ENCODE measurements around the gene CPO. TPM values are rescaled to one million over a fixed set of nuclear protein-coding genes. Genes with fewer than 3 reads are reported as not detected.

The CPO gene
- polyA plus RNA-seq, 1 donor (not counting 4 experiments of a cell fraction or from before 2014, with no cell fraction given): 0.25 TPM

DNA sequence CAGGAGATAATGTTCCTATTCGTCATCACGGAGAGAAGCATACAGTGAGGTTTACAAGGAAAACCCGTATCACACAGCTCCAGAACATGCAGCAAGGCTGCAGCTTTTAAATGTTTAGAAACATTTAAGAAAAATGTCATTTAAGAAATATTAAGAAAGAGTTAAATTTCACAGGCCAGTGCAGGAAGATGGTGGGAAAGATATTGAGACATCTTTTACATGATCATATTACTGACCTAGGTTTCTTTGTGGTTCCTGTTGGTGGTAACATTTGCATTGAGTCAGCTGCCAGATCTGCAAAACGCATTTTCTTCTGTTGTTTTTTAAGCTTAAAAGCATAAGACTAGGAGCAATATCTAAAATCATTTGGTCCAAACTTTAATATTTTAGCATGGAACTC, 44.9 kb downstream of the CPO start:
- Histone ChIP-seq H3K4me1 (ENCODE audit: control insufficient read depth, extremely low read depth, insufficient read depth, low read length) (peaks cover 14% of the 10 kb centered on the region), H4K20me1 (ENCODE audit: control insufficient read depth, extremely low read depth, insufficient read depth, low read length) (no peaks in the 10 kb centered on the region), H3K27ac (ENCODE audit: control insufficient read depth, insufficient read depth, low read length) (no peak overlapping the region), H3K4me3 (ENCODE audit: control insufficient read depth in 2 of 3, extremely low read depth in 1 of 3, insufficient read depth in 2 of 3, low read depth in 1 of 3, low read length in 3 of 3) (no peak overlapping the region), H3K27me3 (ENCODE audit: control insufficient read depth, extremely low read depth, insufficient read depth, low read length) (no peaks in the 10 kb centered on the region), H3K9me3 (ENCODE audit: control insufficient read depth, low read depth, low read length) (no peaks in the 10 kb centered on the region), H3K9me1 (ENCODE audit: control insufficient read depth, extremely low read depth, insufficient read depth, low read length) (no peaks in the 10 kb centered on the region), H2AFZ (ENCODE audit: control insufficient read depth, low read length) (no peak overlapping the region), H3K4me2 (ENCODE audit: control insufficient read depth, extremely low read depth, insufficient read depth, low read depth, low read length) (no peak overlapping the region), H3K9ac (ENCODE audit: control insufficient read depth, extremely low read depth, insufficient read depth, low read length) (no peak overlapping the region), H3K79me2 (ENCODE audit: control insufficient read depth, insufficient read depth, low read length) (no peaks in the 10 kb centered on the region), H3K36me3 (ENCODE audit: control insufficient read depth in 2 of 2, extremely low read depth in 1 of 2, insufficient read depth in 2 of 2, low read length in 2 of 2) (no peaks in the 10 kb centered on the region)
- no peak for DNase-seq (ENCODE audit: low read depth, low spot score)
- TF ChIP-seq, protein P1, sequence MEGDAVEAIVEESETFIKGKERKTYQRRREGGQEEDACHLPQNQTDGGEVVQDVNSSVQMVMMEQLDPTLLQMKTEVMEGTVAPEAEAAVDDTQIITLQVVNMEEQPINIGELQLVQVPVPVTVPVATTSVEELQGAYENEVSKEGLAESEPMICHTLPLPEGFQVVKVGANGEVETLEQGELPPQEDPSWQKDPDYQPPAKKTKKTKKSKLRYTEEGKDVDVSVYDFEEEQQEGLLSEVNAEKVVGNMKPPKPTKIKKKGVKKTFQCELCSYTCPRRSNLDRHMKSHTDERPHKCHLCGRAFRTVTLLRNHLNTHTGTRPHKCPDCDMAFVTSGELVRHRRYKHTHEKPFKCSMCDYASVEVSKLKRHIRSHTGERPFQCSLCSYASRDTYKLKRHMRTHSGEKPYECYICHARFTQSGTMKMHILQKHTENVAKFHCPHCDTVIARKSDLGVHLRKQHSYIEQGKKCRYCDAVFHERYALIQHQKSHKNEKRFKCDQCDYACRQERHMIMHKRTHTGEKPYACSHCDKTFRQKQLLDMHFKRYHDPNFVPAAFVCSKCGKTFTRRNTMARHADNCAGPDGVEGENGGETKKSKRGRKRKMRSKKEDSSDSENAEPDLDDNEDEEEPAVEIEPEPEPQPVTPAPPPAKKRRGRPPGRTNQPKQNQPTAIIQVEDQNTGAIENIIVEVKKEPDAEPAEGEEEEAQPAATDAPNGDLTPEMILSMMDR (optimal IDR thresholded peaks at IDR 0.05 in 1 of 3, IDR thresholded peaks at IDR 0.05 in 1 of 3, conservative IDR thresholded peaks at IDR 0.05 in 1 of 3; ENCODE audit: extremely low read depth in 1 of 3, insufficient read depth in 2 of 3, low read length in 3 of 3): no peak
- TF ChIP-seq EZH2 (IDR thresholded peaks at IDR 0.05; ENCODE audit: low read length): no peak
- dilution Hi-C loops (cut with MboI; ENCODE audit: extremely low pct_ligation_motif_present, low sequenced_read_pairs): no loop called here
- FAIRE-seq: no peak

DNA sequence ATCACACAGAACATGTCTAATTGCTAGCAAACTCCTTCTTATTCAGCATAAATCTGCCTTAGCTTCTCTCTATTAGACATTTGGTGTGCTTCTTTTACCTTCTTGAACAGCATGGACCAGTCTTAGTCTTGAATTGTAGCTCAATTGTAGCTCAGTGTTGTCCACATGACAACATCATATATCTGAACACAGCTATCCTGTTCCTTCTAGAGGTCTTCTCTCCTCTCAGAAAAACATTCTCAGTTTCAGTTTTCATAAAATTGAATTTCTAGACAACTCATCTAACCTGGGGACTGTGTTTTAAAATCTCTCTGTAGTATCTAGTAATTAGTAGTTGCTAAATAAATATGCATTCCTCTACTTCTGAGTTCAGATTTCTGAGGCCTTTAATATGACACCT, 47.6 kb downstream of the CPO start:
- Histone ChIP-seq H3K4me3 (ENCODE audit: control insufficient read depth in 2 of 3, extremely low read depth in 1 of 3, insufficient read depth in 2 of 3, low read depth in 1 of 3, low read length in 3 of 3) (no peak overlapping the region), H3K9me1 (ENCODE audit: control insufficient read depth, extremely low read depth, insufficient read depth, low read length) (no peaks in the 10 kb centered on the region), H3K4me2 (ENCODE audit: control insufficient read depth, extremely low read depth, insufficient read depth, low read depth, low read length) (no peak overlapping the region), H3K27me3 (ENCODE audit: control insufficient read depth, extremely low read depth, insufficient read depth, low read length) (no peaks in the 10 kb centered on the region), H3K27ac (ENCODE audit: control insufficient read depth, insufficient read depth, low read length) (no peak overlapping the region), H4K20me1 (ENCODE audit: control insufficient read depth, extremely low read depth, insufficient read depth, low read length) (no peaks in the 10 kb centered on the region), H3K9me3 (ENCODE audit: control insufficient read depth, low read depth, low read length) (no peaks in the 10 kb centered on the region), H3K9ac (ENCODE audit: control insufficient read depth, extremely low read depth, insufficient read depth, low read length) (no peak overlapping the region), H3K36me3 (ENCODE audit: control insufficient read depth in 2 of 2, extremely low read depth in 1 of 2, insufficient read depth in 2 of 2, low read length in 2 of 2) (no peaks in the 10 kb centered on the region), H2AFZ (ENCODE audit: control insufficient read depth, low read length) (no peak overlapping the region), H3K4me1 (ENCODE audit: control insufficient read depth, extremely low read depth, insufficient read depth, low read length) (peaks cover 8% of the 10 kb centered on the region), H3K79me2 (ENCODE audit: control insufficient read depth, insufficient read depth, low read length) (no peaks in the 10 kb centered on the region)
- DNase-seq (ENCODE audit: low read depth, low spot score) (no peak), FAIRE-seq (no peak)
- TF ChIP-seq EZH2 (IDR thresholded peaks at IDR 0.05; ENCODE audit: low read length): no peak
- TF ChIP-seq, protein P1 (optimal IDR thresholded peaks at IDR 0.05 in 1 of 3, IDR thresholded peaks at IDR 0.05 in 1 of 3, conservative IDR thresholded peaks at IDR 0.05 in 1 of 3; ENCODE audit: extremely low read depth in 1 of 3, insufficient read depth in 2 of 3, low read length in 3 of 3): no peak
- dilution Hi-C loops (cut with MboI; ENCODE audit: extremely low pct_ligation_motif_present, low sequenced_read_pairs): no loop called here
